Subcutaneous adipose tissue (tissue), 4 donors: ENCODE results near the gene NCAPG2. TPM values are rescaled to one million over a fixed set of nuclear protein-coding genes. Genes with fewer than 3 reads are reported as not detected.

Experiments
- total RNA-seq, 4 donors: library from RNA; depleted of rRNA; stranded (reverse); fragments of >200 nt; gene quantifications; one replicate each; pipeline ENCODE4 v1.1.0, GENCODE V29; 2016
- TF ChIP-seq, protein P1 (sequence below): fragments of 450-650 bp; IDR thresholded peaks from one replicate; pipeline ENCODE4 v1.5.1; 2016; ENCODE audit warnings: low read depth, mild to moderate bottlenecking, control low read depth, antibody characterized with exemption, moderate library complexity

The NCAPG2 gene
- total RNA-seq, 4 donors from 2014 or later: 8.2 to 13.4 (median 11.3) TPM

DNA sequence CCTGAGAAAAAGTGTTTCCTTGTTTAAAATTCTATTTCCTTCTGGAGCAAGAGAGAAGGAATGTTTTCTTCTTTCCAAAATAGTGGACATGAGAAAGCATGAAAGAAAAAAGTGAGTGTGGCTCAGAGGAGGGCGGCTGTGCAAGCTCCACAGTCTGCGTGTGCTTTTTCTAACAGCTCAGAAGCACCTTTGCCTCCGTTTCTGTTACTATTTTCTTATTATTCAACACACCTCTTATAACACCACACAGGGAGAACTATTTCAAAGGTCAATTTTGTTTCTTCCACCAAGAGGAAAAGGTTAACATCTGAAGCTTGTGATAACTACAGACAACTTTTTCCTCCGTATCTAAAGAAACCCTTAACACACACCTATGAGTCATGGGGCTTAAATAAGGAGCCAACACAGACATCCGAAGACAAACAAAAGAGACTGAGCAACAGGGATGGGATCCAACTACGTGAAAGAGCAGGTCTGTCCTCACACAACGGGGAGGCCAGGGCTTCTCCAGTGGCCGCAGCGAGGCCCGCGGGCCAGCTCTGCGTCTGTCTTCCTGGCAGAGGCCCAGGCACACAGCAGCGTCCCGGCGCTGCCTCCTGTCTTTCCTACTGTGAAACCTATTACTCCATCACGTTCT is 36.2 kb upstream of the NCAPG2 start:
- TF ChIP-seq, protein P1, sequence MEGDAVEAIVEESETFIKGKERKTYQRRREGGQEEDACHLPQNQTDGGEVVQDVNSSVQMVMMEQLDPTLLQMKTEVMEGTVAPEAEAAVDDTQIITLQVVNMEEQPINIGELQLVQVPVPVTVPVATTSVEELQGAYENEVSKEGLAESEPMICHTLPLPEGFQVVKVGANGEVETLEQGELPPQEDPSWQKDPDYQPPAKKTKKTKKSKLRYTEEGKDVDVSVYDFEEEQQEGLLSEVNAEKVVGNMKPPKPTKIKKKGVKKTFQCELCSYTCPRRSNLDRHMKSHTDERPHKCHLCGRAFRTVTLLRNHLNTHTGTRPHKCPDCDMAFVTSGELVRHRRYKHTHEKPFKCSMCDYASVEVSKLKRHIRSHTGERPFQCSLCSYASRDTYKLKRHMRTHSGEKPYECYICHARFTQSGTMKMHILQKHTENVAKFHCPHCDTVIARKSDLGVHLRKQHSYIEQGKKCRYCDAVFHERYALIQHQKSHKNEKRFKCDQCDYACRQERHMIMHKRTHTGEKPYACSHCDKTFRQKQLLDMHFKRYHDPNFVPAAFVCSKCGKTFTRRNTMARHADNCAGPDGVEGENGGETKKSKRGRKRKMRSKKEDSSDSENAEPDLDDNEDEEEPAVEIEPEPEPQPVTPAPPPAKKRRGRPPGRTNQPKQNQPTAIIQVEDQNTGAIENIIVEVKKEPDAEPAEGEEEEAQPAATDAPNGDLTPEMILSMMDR: no peak

DNA sequence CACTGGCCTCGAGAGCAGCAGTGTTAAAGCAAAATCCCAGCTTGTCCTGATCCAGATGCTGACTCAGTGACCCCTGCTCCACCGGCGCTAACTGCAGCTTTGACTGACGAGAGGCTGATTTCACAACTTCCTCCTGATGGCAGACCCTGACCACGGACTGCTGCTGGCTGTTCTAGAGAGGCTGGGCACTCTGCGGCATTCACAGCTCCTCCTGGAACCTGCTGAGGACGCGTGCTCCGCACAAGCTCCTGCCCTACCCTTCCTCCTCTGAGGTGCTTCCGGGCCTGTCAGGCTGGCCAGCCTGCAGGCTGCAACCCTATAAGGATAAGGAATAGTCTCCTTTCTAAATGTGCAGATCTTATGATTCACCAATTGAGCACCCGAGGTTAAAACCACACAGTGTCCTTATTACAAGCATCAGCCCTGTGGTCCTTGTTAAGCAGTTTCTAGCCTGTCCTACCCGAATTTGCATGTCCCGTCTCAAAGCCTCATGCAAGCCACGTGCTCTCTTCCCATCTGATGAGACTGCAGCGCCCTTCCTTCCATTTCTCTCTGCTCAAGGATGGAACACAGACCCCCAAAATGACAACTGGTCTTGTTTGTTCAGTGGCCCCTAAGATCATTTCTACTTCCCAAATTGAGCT is 35.5 kb upstream of the NCAPG2 start:
- TF ChIP-seq, protein P1: no peak

DNA sequence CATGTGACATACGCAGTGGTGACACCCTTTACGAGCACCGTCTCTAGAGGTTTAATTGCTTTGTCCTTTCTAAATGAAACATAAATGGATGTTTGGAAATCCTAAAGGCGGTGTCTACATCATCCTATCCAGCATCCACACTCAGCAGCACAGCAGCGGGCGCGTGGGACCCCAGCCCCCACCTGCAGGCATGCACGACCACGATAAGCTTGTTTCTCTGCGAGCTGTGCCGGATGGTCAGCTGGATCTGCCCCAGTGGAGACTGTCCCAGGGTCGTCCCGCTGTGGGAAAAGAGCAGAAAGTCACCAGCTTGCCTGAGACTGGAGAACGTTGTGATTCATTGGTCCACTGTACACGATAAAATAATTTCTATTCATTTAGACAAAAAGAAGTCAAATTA is 34.2 kb upstream of the NCAPG2 start:
- TF ChIP-seq, protein P1: no peak

DNA sequence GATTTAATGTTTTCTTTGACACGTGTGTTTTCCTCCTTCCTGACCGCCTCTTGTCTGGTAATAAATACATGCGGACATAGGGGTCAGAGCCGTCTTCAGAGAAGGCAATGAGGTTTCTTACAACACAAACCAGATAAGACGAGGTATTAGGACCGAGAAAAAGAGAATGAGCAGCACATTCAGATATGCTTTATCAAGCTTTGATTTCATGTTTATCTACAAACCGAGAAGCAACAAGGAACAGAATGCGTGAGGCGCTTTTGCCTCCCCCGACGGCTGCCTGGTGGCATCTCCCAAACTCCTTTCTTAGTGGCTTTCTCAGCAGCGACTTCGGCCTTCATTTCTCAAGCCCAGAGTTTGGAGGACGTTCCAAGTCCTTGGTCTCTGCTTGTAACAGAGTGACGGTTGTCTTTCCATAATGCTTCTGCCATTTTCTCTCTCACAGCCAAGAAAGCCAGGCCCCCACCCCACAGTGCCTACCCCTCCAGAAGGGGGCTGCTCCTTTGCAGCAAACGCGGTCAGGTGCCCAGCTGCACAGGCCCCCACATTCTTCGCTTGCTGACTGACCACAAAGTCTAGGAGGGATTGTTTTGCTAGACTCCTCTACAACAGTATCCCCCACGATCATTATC is 32.6 kb upstream of the NCAPG2 start:
- TF ChIP-seq, protein P1: no peak

DNA sequence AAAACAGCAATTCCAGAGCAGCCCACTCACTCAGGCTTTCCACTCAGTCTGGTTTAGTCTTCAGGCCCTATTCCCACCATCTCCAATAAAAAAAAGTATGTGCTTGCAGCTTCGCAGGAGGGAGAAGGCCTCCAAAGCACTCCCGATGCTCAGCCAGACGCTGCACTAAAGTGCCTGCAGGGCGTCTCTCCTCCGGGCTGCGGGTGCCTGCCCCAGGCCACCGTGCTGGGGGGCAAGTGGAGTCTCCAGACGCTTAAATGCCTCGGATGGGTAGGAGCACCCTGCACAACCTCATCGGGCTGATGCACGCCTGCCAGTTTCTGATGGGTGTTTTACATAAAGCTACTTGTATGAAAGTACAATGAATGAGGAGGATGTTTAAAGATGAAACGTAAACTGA is 31.3 kb upstream of the NCAPG2 start:
- TF ChIP-seq, protein P1: no peak

DNA sequence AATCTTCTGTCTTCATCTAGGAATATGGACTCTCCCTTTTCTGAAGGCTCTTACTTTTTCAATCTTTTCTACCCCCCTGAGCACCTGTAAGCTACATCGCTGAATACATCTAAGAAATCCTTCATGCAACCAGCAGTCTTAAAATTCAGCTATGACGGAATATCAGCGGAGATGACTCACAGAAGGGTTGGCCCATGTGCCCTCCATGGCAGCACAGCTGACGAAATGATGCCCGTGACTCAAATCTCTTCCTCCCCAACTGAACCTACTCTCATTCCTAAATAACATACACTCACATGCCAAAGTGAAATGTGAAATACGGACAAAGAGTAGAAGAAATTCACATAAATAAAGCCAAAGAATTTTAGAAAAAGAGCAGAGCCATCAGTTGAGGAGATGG is 30.3 kb upstream of the NCAPG2 start:
- TF ChIP-seq, protein P1: no peak

DNA sequence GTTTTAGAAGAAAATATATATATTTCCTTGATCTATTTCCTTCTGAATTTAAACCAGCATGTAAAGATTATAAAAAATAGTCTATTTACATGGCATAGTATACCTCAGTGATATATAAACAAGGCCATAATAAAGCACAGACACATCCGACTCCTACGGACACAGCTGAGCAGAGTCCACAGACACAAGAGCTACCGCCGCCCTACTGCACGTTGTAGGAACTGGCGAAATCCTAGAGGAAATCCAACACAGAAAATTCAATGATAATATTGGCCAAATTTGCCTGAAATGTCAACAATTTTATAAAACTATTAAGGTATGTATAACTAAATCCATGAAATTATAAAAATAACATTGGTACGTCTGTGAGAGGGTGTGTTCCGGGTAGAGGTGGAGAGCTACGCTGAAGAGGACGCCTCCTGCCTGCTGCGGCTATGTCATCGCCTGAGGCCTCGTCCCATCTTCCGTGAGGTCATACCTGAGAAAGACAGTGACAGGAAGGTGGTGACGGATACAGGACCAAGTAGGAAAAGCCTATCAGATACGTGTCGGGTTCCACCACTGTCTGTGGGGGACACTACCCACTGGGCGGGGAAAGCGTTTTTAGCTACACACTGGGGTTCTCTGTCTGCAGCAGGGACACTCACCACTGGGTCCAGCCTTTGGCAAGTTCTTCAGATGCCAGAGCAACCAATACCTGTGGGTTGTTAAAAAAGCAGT is 29.3 kb upstream of the NCAPG2 start:
- TF ChIP-seq, protein P1: no peak
